Liver (tissue), 9 donors: ENCODE data around the gene PCYOX1L. TPM values are rescaled to one million over a fixed set of nuclear protein-coding genes. Genes with fewer than 3 reads are reported as not detected.

Experiments
- DNase-seq: peaks from one replicate; pipeline ENCODE4 v3.0.0-alpha.2; 2017; ENCODE audit warnings: low spot score
- H3K27ac ChIP-seq, 2 donors: one replicate each; pipeline ENCODE4 v1.7.0; 2013; ENCODE audit warnings: inconsistent platforms in 2 of 2, low read length in 2 of 2, control low read depth in 1 of 2, low read depth in 1 of 2, mild to moderate bottlenecking in 1 of 2
- H3K27me3 ChIP-seq, 4 donors: one replicate each; pipeline versions ENCODE4 v1.6.1 to v1.7.0; 2013; ENCODE audit warnings: low read length in 3 of 4, inconsistent platforms in 1 of 4, mild to moderate bottlenecking in 1 of 4, moderate library complexity in 1 of 4; ENCODE audit not compliant: control insufficient read depth in 4 of 4, insufficient read depth in 4 of 4
- H3K36me3 ChIP-seq, 4 donors: one replicate each; pipeline versions ENCODE4 v1.6.1 to v1.7.0; 2013; ENCODE audit warnings: low read length in 3 of 4, mild to moderate bottlenecking in 3 of 4, low read depth in 1 of 4, moderate library complexity in 1 of 4; ENCODE audit not compliant: control insufficient read depth in 4 of 4, insufficient read depth in 3 of 4
- H3K4me1 ChIP-seq, 4 donors: one replicate each; pipeline versions ENCODE4 v1.6.1 to v1.7.0; 2013; ENCODE audit warnings: low read length in 3 of 4, mild to moderate bottlenecking in 3 of 4, moderate library complexity in 1 of 4; ENCODE audit not compliant: control insufficient read depth in 4 of 4, insufficient read depth in 4 of 4
- H3K4me3 ChIP-seq, 3 donors: one replicate each; pipeline versions ENCODE4 v1.6.1 to v1.7.0; 2013; ENCODE audit warnings: low read length in 3 of 3, control low read depth in 1 of 3, low read depth in 1 of 3, mild to moderate bottlenecking in 1 of 3
- H3K9ac ChIP-seq, 2 donors: one replicate each; pipeline ENCODE4 v1.7.0; 2013; ENCODE audit warnings: low read length in 2 of 2, mild to moderate bottlenecking in 2 of 2, moderate library complexity in 2 of 2, control low read depth in 1 of 2, low read depth in 1 of 2
- H3K9me3 ChIP-seq, 4 donors: one replicate each; pipeline versions ENCODE4 v1.6.1 to v1.7.0; 2013; ENCODE audit warnings: low read length in 3 of 4; ENCODE audit not compliant: control insufficient read depth in 4 of 4
- ATF3 ChIP-seq: IDR thresholded peaks from 2 replicates; pipeline ENCODE4 v1.6.1; 2016; ENCODE audit warnings: antibody characterized with exemption
- CTCF ChIP-seq: fragments of 150-350 bp; IDR thresholded peaks from 2 replicates; pipeline ENCODE4 v1.5.1; 2017; ENCODE audit warnings: improper control_type of control experiment, low read depth, low read length; ENCODE audit not compliant: missing input control
- EGR1 ChIP-seq, 2 donors: IDR thresholded peaks; 2 replicates each; pipeline ENCODE4 v1.6.1; 2016 to 2018; ENCODE audit warnings: antibody characterized with exemption in 2 of 2, low read depth in 2 of 2
- FOXA1 ChIP-seq: IDR thresholded peaks from 2 replicates; pipeline ENCODE4 v1.6.1; 2016; ENCODE audit warnings: antibody characterized with exemption
- GABPA ChIP-seq, 2 donors: IDR thresholded peaks in 1 of 2; conservative IDR thresholded peaks in 1 of 2; 2 replicates each; pipeline ENCODE4 v1.6.1; 2016; ENCODE audit warnings: antibody characterized with exemption in 2 of 2, mild to moderate bottlenecking in 1 of 2, moderate library complexity in 1 of 2
- JUND ChIP-seq, 2 donors: IDR thresholded peaks; 2 replicates each; pipeline ENCODE4 v1.6.1; 2016; ENCODE audit warnings: antibody characterized with exemption in 2 of 2
- MAX ChIP-seq: IDR thresholded peaks from 2 replicates; pipeline ENCODE4 v1.6.1; 2016; ENCODE audit warnings: antibody characterized with exemption
- NR2F2 ChIP-seq: IDR thresholded peaks from 2 replicates; pipeline ENCODE4 v1.6.1; 2016; ENCODE audit warnings: antibody characterized with exemption
- RAD21 ChIP-seq, 2 donors: IDR thresholded peaks; 2 replicates each; pipeline ENCODE4 v1.6.1; 2016; ENCODE audit warnings: antibody characterized with exemption in 2 of 2, mild to moderate bottlenecking in 2 of 2
- REST ChIP-seq: IDR thresholded peaks from 2 replicates; pipeline ENCODE4 v1.6.1; 2016; ENCODE audit warnings: antibody characterized with exemption, mild to moderate bottlenecking
- RXRA ChIP-seq, 2 donors: IDR thresholded peaks; 2 replicates each; pipeline ENCODE4 v1.6.1; 2017 to 2018; ENCODE audit warnings: antibody characterized with exemption in 2 of 2, mild to moderate bottlenecking in 1 of 2
- TAF1 ChIP-seq: conservative IDR thresholded peaks from 2 replicates; pipeline ENCODE4 v1.6.1; 2016; ENCODE audit warnings: antibody characterized with exemption, mild to moderate bottlenecking
- YY1 ChIP-seq: IDR thresholded peaks from 2 replicates; pipeline ENCODE4 v1.6.1; 2016; ENCODE audit warnings: antibody characterized with exemption, mild to moderate bottlenecking
- WGBS: extraction: QIAGEN DNeasy Blood & Tissue Kit; methylation state at CpG from one replicate; pipeline ENCODE4 v1.1.7; 2013; 5-methylcytosine and 5-hydroxymethylcytosine counted together
- polyA plus RNA-seq, 2 donors: library from polyadenylated mRNA; stranded (reverse) in 1 of 2; unstranded in 1 of 2; fragments of 200-250 nt in 1 of 2; fragments of >200 nt in 1 of 2; fragmentation: Nextera tagmentation in 1 of 2; extraction: Ambion mirVana in 1 of 2; gene quantifications; one replicate each; pipeline versions ENCODE4 v1.2.1 to v1.2.3, GENCODE V29; 2013 to 2015
- total RNA-seq, 2 donors: library from RNA; depleted of rRNA; stranded (reverse); fragments of >200 nt; gene quantifications; one replicate each; pipeline ENCODE4 v1.2.3, GENCODE V29; 2014
- donor health status: healthy.
- donor health status: healthy.
- donor health status: healthy.
- donor health status: healthy.
- donor health status: healthy.

Gene PCYOX1L
- total and polyA plus RNA-seq, 4 donors: 0.47 to 4.4 (median 1.1) TPM

GRCh38 chr5:149363936-149364335 is 6.1 kb downstream of the PCYOX1L start (continued):
- TF ChIP-seq MAX: no peak
- TF ChIP-seq RAD21 (IDR thresholded peaks at IDR 0.05): no peak
- TF ChIP-seq NR2F2: no peak
- TF ChIP-seq YY1: no peak
- TF ChIP-seq TAF1: no peak

- Histone ChIP-seq H3K4me1 (no peaks in the 10 kb centered on the region), H3K4me3 (no peak overlapping the region), H3K27ac (no peak overlapping the region), H3K36me3 (no peaks in the 10 kb centered on the region), H3K9ac (no peak overlapping the region), H3K9me3 (no peaks in the 10 kb centered on the region), H3K27me3 (no peaks in the 10 kb centered on the region)
- TF ChIP-seq RXRA (IDR thresholded peaks at IDR 0.05): no peak
- no peak for TF ChIP-seq NR2F2
- no peak for TF ChIP-seq ATF3
- no peak for TF ChIP-seq FOXA1
- TF ChIP-seq JUND (IDR thresholded peaks at IDR 0.05): no peak
- TF ChIP-seq MAX: no peak
- no peak for TF ChIP-seq TAF1
- no peak for TF ChIP-seq REST
- TF ChIP-seq GABPA (IDR thresholded peaks at IDR 0.05 in 1 of 2, conservative IDR thresholded peaks at IDR 0.05 in 1 of 2): no peak
- TF ChIP-seq EGR1 (IDR thresholded peaks at IDR 0.05; ENCODE audit: low read depth in 2 of 2): no peak
- no peak for TF ChIP-seq YY1
- WGBS: 95% methylated on average over 2 of the region's 2 CpGs
- DNase-seq: no peak
These were observed 6.9 kb downstream of the PCYOX1L start for GRCh38 chr5:149364719-149365118.

GRCh38 chr5:149365418-149365817 is 7.6 kb downstream of the PCYOX1L start:
- no peak overlapping the region for H3K4me3 ChIP-seq
- no peak overlapping the region for H3K9ac ChIP-seq
- H3K36me3 ChIP-seq: no peaks in the 10 kb centered on the region
- H3K9me3 ChIP-seq: no peaks in the 10 kb centered on the region
- WGBS: 96% methylated on average over 6 of the region's 6 CpGs
- no peaks in the 10 kb centered on the region for H3K4me1 ChIP-seq
- no peak for TF ChIP-seq CTCF
- no peak for DNase-seq
- no peaks in the 10 kb centered on the region for H3K27me3 ChIP-seq
- no peak overlapping the region for H3K27ac ChIP-seq
